Measurements from ENCODE around the gene C19orf38.

DNA sequence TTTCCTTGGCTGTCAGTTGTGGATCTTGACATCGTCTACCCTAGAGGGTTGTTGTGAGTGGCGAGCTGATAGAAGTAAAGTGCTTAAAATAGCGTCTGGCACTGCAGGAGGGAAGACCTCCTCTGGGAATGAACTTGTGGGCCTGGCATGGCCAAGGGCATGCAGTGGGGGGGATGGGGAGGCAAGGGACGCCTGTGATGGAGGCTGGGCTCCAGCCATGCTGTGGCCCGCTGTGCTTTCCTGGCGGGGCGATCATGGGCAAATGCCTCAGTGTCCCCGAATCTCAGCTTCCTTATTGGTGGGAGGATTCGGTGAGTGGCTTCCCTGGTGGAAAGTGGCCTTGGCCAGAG is 33.9 kb downstream of the C19orf38 start:
- TF ChIP-seq, protein P1, sequence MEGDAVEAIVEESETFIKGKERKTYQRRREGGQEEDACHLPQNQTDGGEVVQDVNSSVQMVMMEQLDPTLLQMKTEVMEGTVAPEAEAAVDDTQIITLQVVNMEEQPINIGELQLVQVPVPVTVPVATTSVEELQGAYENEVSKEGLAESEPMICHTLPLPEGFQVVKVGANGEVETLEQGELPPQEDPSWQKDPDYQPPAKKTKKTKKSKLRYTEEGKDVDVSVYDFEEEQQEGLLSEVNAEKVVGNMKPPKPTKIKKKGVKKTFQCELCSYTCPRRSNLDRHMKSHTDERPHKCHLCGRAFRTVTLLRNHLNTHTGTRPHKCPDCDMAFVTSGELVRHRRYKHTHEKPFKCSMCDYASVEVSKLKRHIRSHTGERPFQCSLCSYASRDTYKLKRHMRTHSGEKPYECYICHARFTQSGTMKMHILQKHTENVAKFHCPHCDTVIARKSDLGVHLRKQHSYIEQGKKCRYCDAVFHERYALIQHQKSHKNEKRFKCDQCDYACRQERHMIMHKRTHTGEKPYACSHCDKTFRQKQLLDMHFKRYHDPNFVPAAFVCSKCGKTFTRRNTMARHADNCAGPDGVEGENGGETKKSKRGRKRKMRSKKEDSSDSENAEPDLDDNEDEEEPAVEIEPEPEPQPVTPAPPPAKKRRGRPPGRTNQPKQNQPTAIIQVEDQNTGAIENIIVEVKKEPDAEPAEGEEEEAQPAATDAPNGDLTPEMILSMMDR (IDR thresholded peaks at IDR 0.05; ENCODE audit: extremely low read depth in 1 of 2, insufficient read depth in 1 of 2, low read depth in 1 of 2, low read length in 2 of 2): no peak
- TF ChIP-seq POLR2A (IDR thresholded peaks at IDR 0.05; ENCODE audit: low read depth, low read length) (no peak), MYC (IDR thresholded peaks at IDR 0.05; ENCODE audit: low read depth, low read length) (no peak), POLR2AphosphoS5 (IDR thresholded peaks at IDR 0.05; ENCODE audit: insufficient read depth, low read depth, low read length) (no peak), JUN (IDR thresholded peaks at IDR 0.05; ENCODE audit: borderline replicate concordance, insufficient read depth, insufficient read length, low read depth) (no peak), EZH2 (IDR thresholded peaks at IDR 0.05; ENCODE audit: borderline replicate concordance, low read depth, low read length, severe bottlenecking) (no peak), GATA2 (IDR thresholded peaks at IDR 0.05; ENCODE audit: insufficient read depth, insufficient read length, low read depth, low read length) (no peak)
- TF ChIP-seq, protein P2, sequence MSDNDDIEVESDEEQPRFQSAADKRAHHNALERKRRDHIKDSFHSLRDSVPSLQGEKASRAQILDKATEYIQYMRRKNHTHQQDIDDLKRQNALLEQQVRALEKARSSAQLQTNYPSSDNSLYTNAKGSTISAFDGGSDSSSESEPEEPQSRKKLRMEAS (IDR thresholded peaks at IDR 0.05; ENCODE audit: insufficient read depth, insufficient read length): no peak

Data from endothelial cell of umbilical vein (primary cell).